Activated naive CD8-positive, alpha-beta T cell treated with anti-CD3 and anti-CD28 coated beads for 36 hours (primary cell): ENCODE data around the gene KRT1. TPM values are rescaled to one million over a fixed set of nuclear protein-coding genes. Genes with fewer than 3 reads are reported as not detected.

Experiments used
- DNase-seq: peaks from one replicate; pipeline ENCODE4 v3.0.0; 2021
- H3K27ac Mint-ChIP-seq: one replicate; pipeline ENCODE4 v1.8.0; 2022; ENCODE audit warnings: mild to moderate bottlenecking, moderate library complexity, mixed read lengths
- H3K27me3 Mint-ChIP-seq: one replicate; pipeline ENCODE4 v1.8.0; 2022; ENCODE audit warnings: mild to moderate bottlenecking, mixed read lengths
- H3K36me3 Mint-ChIP-seq: one replicate; pipeline ENCODE4 v1.8.0; 2021; ENCODE audit warnings: mild to moderate bottlenecking, mixed read lengths
- H3K4me1 Mint-ChIP-seq: one replicate; pipeline ENCODE4 v1.8.0; 2021; ENCODE audit warnings: mixed read lengths
- H3K4me3 Mint-ChIP-seq: one replicate; pipeline ENCODE4 v1.8.0; 2022; ENCODE audit warnings: mild to moderate bottlenecking, moderate library complexity, mixed read lengths
- H3K9me3 Mint-ChIP-seq: one replicate; pipeline ENCODE4 v1.8.0; 2022; ENCODE audit warnings: mixed read lengths
- total RNA-seq, 2 experiments: library from RNA; stranded (reverse); gene quantifications; one replicate each; pipeline ENCODE4 v1.2.3, GENCODE V29; 2021

KRT1 gene
- total RNA-seq, 2 experiments from 2014 or later, result not detected

DNA sequence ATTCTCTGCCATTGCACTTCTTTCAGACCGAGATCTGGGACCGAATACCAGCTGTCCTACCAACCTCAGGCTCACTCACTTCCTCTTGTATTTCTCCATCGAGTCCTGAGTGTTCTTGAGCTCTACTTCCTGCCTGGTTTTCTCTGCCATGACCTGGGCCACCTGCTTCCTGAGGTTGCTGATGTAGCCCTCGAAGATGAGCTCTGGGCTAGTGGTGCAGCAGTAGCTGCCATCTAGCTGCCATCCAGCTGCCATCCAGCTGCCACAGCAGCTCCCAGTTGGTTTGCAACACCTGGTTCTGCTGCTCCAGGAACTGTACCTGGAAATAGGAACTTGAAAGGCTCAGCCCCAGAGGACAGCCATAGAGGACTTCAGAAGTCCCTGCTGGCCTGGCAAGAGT, 46.8 kb downstream of the KRT1 start:
- Mint-ChIP-seq H3K9me3 (no peaks in the 10 kb centered on the region), H3K4me3 (no peak overlapping the region), H3K36me3 (no peaks in the 10 kb centered on the region), H3K27ac (no peak overlapping the region), H3K4me1 (peaks cover 50% of the 10 kb centered on the region), H3K27me3 (no peaks in the 10 kb centered on the region)
- DNase-seq, result no peak

DNA sequence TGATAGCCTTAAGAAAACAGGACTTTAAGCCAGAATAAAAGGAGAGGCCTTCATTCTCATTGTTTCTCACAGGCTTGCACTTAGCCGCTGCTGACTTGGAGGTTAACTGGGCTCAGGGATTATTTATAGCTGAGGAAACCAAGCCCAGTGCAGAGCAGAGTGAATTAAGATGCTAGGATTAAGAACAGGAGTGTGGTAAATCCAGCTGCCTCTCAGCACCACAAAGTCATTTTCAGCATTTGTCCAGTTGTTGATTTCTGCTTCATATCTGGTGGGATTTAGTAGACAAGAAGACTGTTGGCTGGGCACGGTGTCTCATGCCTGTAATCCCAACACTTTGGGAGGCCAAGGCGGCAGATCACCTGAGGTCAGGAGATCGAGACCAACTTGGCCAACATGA, 47.6 kb downstream of the KRT1 start:
- H3K4me1 Mint-ChIP-seq, result peaks cover 50% of the 10 kb centered on the region

DNA sequence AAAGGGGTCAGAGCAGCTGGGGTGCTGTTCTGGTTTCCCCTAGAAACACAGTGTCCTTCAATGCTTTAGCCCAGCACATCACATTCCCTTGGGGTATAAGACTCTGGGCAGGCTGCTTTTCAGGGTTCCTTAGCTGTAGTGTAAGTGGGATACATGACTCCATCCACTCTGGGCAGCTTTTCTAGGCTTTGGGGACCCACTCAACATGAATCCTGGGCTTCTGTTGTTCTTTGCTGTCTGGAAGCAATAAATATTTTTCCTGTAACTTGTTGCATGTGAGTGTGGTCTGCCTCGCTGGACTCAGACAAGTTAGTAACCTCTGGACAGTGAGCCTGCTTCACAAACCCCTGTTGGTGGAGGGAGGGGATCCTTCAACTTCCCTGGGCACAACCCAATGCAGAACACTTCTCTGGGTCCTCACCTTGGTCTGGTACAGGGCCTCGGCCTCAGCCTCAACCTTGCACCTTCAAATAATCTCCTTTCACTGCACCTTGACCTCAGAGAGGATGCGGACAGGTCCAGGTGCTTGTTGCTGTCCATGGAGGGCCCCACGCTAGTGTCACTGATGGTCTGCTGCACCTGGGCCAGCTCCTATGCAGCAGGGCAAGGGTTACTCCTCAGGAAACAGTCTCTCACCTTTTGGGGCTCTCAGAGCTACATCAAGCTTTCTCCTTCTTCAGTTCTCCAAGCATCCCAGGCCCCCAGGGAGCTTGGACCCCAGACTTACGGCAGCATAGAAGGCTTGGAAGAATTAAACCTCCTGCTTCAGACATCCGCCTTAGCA, 48.3 kb downstream of the KRT1 start:
- no peak for DNase-seq
- Mint-ChIP-seq H3K9me3 (no peaks in the 10 kb centered on the region), H3K27me3 (no peaks in the 10 kb centered on the region), H3K4me1 (peaks cover 55% of the 10 kb centered on the region), H3K4me3 (no peak overlapping the region), H3K27ac (no peak overlapping the region), H3K36me3 (no peaks in the 10 kb centered on the region)

More for the DNA sequence above, 47.6 kb downstream of the KRT1 start:
- DNase-seq, result no peak
- Mint-ChIP-seq H3K27me3 (no peaks in the 10 kb centered on the region), H3K36me3 (no peaks in the 10 kb centered on the region), H3K9me3 (no peaks in the 10 kb centered on the region), H3K4me3 (no peak overlapping the region), H3K27ac (no peak overlapping the region)

DNA sequence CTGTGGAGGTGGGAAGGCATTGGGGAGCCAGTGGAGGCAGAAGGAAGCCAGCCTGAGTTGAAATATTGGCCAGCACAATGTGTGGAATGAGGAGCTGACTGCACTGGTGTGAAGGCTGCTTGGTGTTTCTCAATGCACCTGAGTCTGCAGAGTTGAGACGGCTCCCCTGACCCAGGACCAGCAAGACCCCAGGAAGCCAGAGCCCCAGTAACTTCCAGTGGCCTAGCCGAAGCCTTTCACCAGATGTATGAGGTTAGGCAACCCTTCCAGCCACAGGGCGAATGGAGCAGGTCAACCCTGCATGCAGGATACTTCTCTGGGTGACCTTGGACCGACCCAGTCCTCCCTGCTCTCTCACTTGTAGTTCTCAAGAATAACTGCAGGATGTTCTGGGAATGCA, 48.9 kb downstream of the KRT1 start:
- peaks cover 55% of the 10 kb centered on the region for H3K4me1 Mint-ChIP-seq
- no peak for DNase-seq
- no peak overlapping the region for H3K4me3 Mint-ChIP-seq
- no peaks in the 10 kb centered on the region for H3K36me3 Mint-ChIP-seq
- no peak overlapping the region for H3K27ac Mint-ChIP-seq
- H3K9me3 Mint-ChIP-seq, result no peaks in the 10 kb centered on the region
- H3K27me3 Mint-ChIP-seq, result no peaks in the 10 kb centered on the region

DNA sequence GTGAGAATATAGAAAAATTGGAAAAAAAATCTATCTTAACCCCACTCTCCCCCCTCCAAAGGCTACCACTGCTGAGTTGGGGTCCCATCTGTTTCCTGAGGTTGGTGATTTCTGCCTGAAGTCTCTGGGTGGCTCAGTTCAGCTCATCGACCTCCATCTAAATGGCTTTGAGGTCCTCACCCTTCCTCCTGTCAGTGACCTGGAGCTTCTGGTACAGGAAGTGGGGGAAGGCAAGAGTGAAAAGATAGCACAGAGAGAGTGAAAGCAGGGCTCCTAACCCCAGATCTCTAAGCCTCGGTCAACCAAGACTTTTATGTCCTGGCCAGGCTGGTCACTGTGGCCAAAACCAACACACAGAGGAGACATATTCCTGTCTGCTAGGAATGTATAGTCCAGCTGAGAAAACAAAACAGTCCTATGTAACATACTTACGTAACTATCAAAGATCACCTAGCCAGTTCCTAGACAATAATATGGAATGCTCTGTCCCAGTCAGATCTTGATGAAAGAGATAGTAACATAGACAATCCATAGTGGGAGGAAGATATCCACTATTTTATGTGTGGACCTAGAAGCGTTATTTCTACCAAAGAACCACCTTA, 49.5 kb downstream of the KRT1 start:
- H3K4me3 Mint-ChIP-seq, result no peak overlapping the region
- H3K4me1 Mint-ChIP-seq, result peaks cover 56% of the 10 kb centered on the region
- DNase-seq, result no peak
- no peaks in the 10 kb centered on the region for H3K9me3 Mint-ChIP-seq
- H3K27ac Mint-ChIP-seq, result no peak overlapping the region
- H3K27me3 Mint-ChIP-seq, result no peaks in the 10 kb centered on the region
- H3K36me3 Mint-ChIP-seq, result no peaks in the 10 kb centered on the region

DNA sequence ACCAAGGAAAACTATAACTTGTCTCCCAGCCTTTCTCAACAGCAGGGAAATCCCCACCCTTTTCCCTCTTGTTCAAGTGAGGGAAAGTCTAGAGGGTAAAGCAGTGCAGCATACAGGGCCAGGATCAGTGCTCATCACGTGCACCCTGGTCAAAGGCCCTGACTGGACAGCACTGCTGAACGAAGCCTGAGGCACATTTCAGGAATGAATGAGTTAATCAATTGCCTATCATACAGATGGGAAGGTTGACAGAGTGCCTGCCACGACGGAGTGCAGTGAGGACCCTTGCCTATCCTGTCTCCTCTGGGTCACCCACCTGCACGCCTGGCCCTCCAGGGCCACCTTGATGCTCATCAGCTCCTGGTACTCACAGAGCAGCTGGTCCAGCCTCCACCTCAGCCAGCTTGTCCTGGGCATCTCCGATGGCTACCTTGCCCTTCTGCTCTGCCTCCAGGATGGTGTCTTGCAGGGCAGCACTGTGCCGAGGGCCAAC, 50.2 kb downstream of the KRT1 start:
- DNase-seq, result no peak
- no peak overlapping the region for H3K4me3 Mint-ChIP-seq
- peaks cover 56% of the 10 kb centered on the region for H3K4me1 Mint-ChIP-seq
- H3K9me3 Mint-ChIP-seq, result no peaks in the 10 kb centered on the region
- no peaks in the 10 kb centered on the region for H3K27me3 Mint-ChIP-seq
- H3K27ac Mint-ChIP-seq, result no peak overlapping the region
- no peaks in the 10 kb centered on the region for H3K36me3 Mint-ChIP-seq

DNA sequence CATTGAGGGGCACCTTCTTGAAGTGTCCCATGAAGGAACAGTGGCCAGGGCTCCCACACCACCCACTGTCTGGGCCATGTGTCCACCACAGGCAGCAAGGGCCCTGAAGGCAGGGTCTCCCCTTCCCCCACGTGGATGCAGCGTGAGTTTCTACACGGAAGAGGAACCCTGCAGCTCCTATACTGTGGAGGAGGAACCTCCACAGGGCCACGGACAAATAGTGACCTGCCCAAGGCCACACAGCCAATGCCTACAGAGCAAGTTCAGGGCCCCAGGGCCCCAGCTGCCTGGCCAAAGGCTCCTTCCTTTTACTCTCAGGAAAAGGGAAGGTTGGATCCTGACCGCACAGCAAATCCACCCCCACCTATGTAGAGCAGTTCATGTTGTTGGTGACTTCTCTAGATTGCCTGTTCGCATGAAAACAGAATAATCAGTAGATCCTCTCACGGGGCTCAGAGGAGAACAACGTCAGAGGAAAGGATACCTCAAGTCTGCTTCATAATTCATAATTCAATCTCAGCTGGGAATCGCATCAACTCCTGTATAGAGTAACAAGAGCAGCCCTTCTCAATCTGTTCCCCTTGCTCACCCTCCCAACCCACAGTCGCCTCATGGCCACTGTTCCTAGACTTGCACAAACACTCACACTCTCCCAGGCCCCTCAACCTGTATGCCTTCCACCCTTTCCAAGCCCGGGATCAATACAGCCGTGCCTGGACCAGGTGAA, 50.8 kb downstream of the KRT1 start:
- no peak for DNase-seq
- Mint-ChIP-seq H3K36me3 (no peaks in the 10 kb centered on the region), H3K4me1 (peaks cover 56% of the 10 kb centered on the region), H3K27me3 (no peaks in the 10 kb centered on the region), H3K4me3 (no peak overlapping the region), H3K27ac (no peak overlapping the region), H3K9me3 (no peaks in the 10 kb centered on the region)

DNA sequence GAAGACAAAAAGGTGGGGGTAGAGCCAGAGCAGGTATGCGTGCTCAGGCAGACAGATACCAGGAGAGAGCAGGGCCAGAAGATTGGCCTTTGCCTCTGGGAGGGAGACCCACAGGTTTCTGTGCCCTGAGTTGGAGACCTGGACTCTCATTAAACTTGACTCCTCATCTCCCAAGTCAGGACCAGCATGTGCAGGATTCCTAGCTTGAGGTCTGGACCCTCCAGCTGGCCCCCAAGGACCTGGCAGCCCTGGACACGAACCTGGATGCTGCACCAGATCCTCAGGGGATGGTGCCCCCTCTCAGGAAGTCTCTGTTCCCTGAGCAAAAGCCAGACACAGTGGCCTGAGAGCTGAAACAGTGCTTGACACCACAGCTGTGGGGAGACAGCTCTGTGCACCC, 51.4 kb downstream of the KRT1 start:
- no peak for DNase-seq
- Mint-ChIP-seq H3K27ac (no peak overlapping the region), H3K27me3 (no peaks in the 10 kb centered on the region), H3K4me3 (no peak overlapping the region), H3K9me3 (no peaks in the 10 kb centered on the region), H3K36me3 (no peaks in the 10 kb centered on the region), H3K4me1 (peaks cover 50% of the 10 kb centered on the region)

DNA sequence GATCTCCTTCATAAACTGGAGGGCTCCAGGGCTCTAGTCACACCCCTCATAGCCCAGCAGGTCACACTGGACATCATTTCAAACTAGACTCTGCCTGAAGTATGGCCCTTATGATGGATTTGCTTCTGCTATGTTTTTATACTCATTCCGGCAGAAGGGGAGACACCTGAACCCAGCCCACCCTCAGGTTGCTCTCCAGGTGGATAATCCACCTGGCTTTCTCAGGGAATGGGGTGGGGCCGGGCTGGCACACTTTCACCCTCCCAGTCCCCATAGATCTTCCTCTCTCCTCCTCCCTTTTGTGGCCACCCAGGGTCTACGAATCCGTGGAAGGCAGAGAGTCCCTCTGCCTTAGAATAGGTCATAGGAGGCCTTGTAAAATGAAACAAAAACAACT, 52.1 kb downstream of the KRT1 start:
- H3K27me3 Mint-ChIP-seq, result no peaks in the 10 kb centered on the region
- H3K27ac Mint-ChIP-seq, result no peak overlapping the region
- no peak for DNase-seq
- H3K4me1 Mint-ChIP-seq, result peaks cover 43% of the 10 kb centered on the region
- H3K4me3 Mint-ChIP-seq, result no peak overlapping the region
- no peaks in the 10 kb centered on the region for H3K9me3 Mint-ChIP-seq
- no peaks in the 10 kb centered on the region for H3K36me3 Mint-ChIP-seq

DNA sequence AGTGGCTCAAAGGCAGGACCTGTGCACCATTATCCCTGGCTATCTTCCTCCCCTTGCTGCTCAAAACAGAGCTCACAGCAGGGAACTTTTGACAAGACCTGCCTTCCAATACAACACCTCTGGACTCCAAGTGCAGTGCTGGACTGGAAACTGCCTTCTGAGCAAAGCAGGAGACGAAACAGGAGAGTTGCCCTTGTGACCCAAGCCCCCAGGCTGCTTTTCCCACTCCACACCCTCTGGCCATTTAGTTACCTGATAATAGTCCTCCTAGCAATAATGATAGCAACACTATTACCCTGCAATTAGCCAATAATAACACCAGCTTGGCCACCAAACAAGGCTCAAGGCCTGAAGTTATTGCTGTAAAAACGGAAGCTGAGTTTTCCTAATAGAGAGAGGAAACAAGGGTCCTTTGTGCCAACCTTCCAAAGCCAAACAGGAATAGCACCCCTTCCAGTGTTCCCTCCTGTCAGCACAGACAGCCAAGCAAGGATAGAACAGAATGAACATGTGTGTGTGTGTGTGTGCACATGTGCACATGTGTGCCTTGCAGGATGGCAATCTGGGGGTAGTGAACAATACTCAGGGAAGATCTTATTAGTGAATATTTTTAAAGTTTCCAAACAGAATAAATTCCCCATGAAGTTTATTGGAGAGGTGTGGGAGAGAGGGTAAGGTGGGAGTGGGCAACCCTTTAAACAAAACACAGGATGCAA, 52.7 kb downstream of the KRT1 start:
- Mint-ChIP-seq H3K4me3 (no peak overlapping the region), H3K36me3 (no peaks in the 10 kb centered on the region), H3K4me1 (peaks cover 39% of the 10 kb centered on the region), H3K27me3 (no peaks in the 10 kb centered on the region), H3K27ac (no peak overlapping the region), H3K9me3 (peaks cover 2% of the 10 kb centered on the region)
- DNase-seq, result no peak

Other genes starting within 250 kb of the KRT1 start
- not detected for gene KRT75, start 246.0 kb downstream of the KRT1 start, total RNA-seq
- not detected for gene KRT6B, start 228.3 kb downstream of the KRT1 start, total RNA-seq
- gene KRT6C, start 206.6 kb downstream of the KRT1 start, total RNA-seq, result not detected
- gene KRT6A, start 187.2 kb downstream of the KRT1 start, total RNA-seq, result not detected
- not detected for gene KRT5, start 160.0 kb downstream of the KRT1 start, total RNA-seq
- gene KRT71, start 127.3 kb downstream of the KRT1 start, total RNA-seq, result not detected
- not detected for gene KRT74, start 106.6 kb downstream of the KRT1 start, total RNA-seq
- gene KRT72, start 78.9 kb downstream of the KRT1 start, total RNA-seq, result under 1 TPM in 1 of 2 experiments, not detected in 1; 0.12 TPM
- gene KRT73, start 61.8 kb downstream of the KRT1 start, total RNA-seq, result under 1 TPM; 0.14 to 0.29 TPM
- not detected for gene KRT2, start 28.2 kb downstream of the KRT1 start, total RNA-seq
- not detected for gene KRT77, start 23.1 kb upstream of the KRT1 start, total RNA-seq
- gene KRT76, start 96.9 kb upstream of the KRT1 start, total RNA-seq, result not detected
- not detected for gene KRT3, start 115.7 kb upstream of the KRT1 start, total RNA-seq
- gene KRT4, start 133.7 kb upstream of the KRT1 start, total RNA-seq, result under 1 TPM in 1 of 2 experiments, not detected in 1; 0.22 TPM
- under 1 TPM; 0.95 to 0.96 TPM for gene KRT79, start 153.9 kb upstream of the KRT1 start, total RNA-seq
- not detected for gene KRT78, start 168.6 kb upstream of the KRT1 start, total RNA-seq
- under 1 TPM; 0.48 to 0.62 TPM for gene KRT8, start 224.7 kb upstream of the KRT1 start, total RNA-seq